Neural cell (in vitro differentiated cells): Measurements from ENCODE around the gene FOXL1. TPM values are rescaled to one million over a fixed set of nuclear protein-coding genes. Genes with fewer than 3 reads are reported as not detected.

Source experiments
- H2AFZ ChIP-seq: fragments of 200-600, 300-800 bp; sonication (generic), shearing (Covaris generic); 2 replicates; pipeline ENCODE4 v1.6.0; 2014; ENCODE audit warnings: low read depth, mild to moderate bottlenecking, antibody characterized with exemption, low read length, moderate library complexity
- H3F3A ChIP-seq: fragments of 200-600 bp; shearing (Covaris generic); 2 replicates; pipeline ENCODE4 v1.6.1; 2016; ENCODE audit warnings: mild to moderate bottlenecking, moderate library complexity, mixed read lengths, antibody characterized with exemption, low read length; ENCODE audit not compliant: insufficient read depth, poor library complexity, severe bottlenecking
- H3K27ac ChIP-seq: fragments of 200-600, 300-800 bp; sonication (generic), shearing (Covaris generic); 2 replicates; pipeline ENCODE4 v1.5.1; 2014; ENCODE audit warnings: mild to moderate bottlenecking, low read length, moderate library complexity
- H3K27me3 ChIP-seq: fragments of 300-800, 200-600 bp; sonication (generic), shearing (Covaris generic); 2 replicates; pipeline ENCODE4 v1.6.0; 2014; ENCODE audit warnings: mild to moderate bottlenecking, low read depth, low read length, moderate library complexity; ENCODE audit not compliant: insufficient read depth
- H3K36me3 ChIP-seq: fragments of 300-800, 200-600 bp; sonication (generic), shearing (Covaris generic); 2 replicates; pipeline ENCODE4 v1.5.1; 2014; ENCODE audit warnings: mild to moderate bottlenecking, antibody characterized with exemption, low read length, moderate library complexity; ENCODE audit not compliant: insufficient read depth
- H3K4me2 ChIP-seq: fragments of 300-800, 200-600 bp; sonication (generic), shearing (Covaris generic); 2 replicates; pipeline ENCODE4 v1.6.0; 2014; ENCODE audit warnings: mild to moderate bottlenecking, low read length
- H3K4me3 ChIP-seq: fragments of 300-800, 200-600 bp; sonication (generic), shearing (Covaris generic); 2 replicates; pipeline ENCODE4 v1.5.1; 2014; ENCODE audit warnings: mild to moderate bottlenecking, low read length, moderate library complexity
- H3K79me2 ChIP-seq: fragments of 200-600 bp; shearing (Covaris generic); replicated peaks from 2 replicates; pipeline ENCODE4 v1.6.0; 2014; ENCODE audit warnings: mild to moderate bottlenecking, low read length, moderate library complexity; ENCODE audit not compliant: insufficient read depth
- H3K9ac ChIP-seq: fragments of 300-800, 200-600 bp; sonication (generic), shearing (Covaris generic); 2 replicates; pipeline ENCODE4 v1.6.1; 2016; ENCODE audit warnings: mild to moderate bottlenecking, low read length, mixed read lengths
- H3K9me2 ChIP-seq: fragments of 200-600 bp; shearing (Covaris generic); 2 replicates; pipeline ENCODE4 v1.6.1; 2016; ENCODE audit warnings: mild to moderate bottlenecking, low read length, mixed read lengths; ENCODE audit not compliant: insufficient read depth
- H3K9me3 ChIP-seq: fragments of 200-600, 300-800 bp; sonication (generic), shearing (Covaris generic); 2 replicates; pipeline ENCODE4 v1.6.1; 2016; ENCODE audit warnings: mild to moderate bottlenecking, mixed run types, low read length, moderate library complexity, mixed read lengths
- H4K20me1 ChIP-seq: fragments of 200-600 bp; shearing (Covaris generic); 2 replicates; pipeline ENCODE4 v1.6.1; 2016; ENCODE audit warnings: mild to moderate bottlenecking, mixed run types; ENCODE audit not compliant: insufficient read depth
- CTCF ChIP-seq: fragments of 450-650 bp; IDR thresholded peaks from 2 replicates; pipeline ENCODE4 v1.5.1; 2014; ENCODE audit warnings: antibody characterized with exemption, mild to moderate bottlenecking, moderate library complexity; ENCODE audit not compliant: poor library complexity, severe bottlenecking
- EP300 ChIP-seq: fragments of 450-650 bp; conservative IDR thresholded peaks from 2 replicates; pipeline ENCODE4 v1.6.1; 2014; ENCODE audit warnings: antibody characterized with exemption, mild to moderate bottlenecking, moderate library complexity; ENCODE audit not compliant: poor library complexity, severe bottlenecking
- EZH2 ChIP-seq: fragments of 200-600, 300-800 bp; shearing (Covaris generic), sonication (generic); IDR thresholded peaks from 2 replicates; pipeline ENCODE4 v1.6.1; 2014; ENCODE audit warnings: antibody characterized with exemption, low read length, borderline replicate concordance, mild to moderate bottlenecking; ENCODE audit not compliant: insufficient read depth, poor library complexity, severe bottlenecking
- MXI1 ChIP-seq: fragments of 450-650 bp; conservative IDR thresholded peaks from 2 replicates; pipeline ENCODE4 v1.6.1; 2014; ENCODE audit warnings: antibody characterized with exemption, mild to moderate bottlenecking; ENCODE audit not compliant: poor library complexity, severe bottlenecking
- POLR2AphosphoS5 ChIP-seq: IDR thresholded peaks from 2 replicates; pipeline ENCODE4 v1.6.1; 2012
- RAD21 ChIP-seq: fragments of 450-650 bp; conservative IDR thresholded peaks from 2 replicates; pipeline ENCODE4 v1.6.1; 2014; ENCODE audit warnings: antibody characterized with exemption, mild to moderate bottlenecking, moderate library complexity
- REST ChIP-seq: IDR thresholded peaks from 2 replicates; pipeline ENCODE4 v1.6.1; 2012; ENCODE audit warnings: borderline replicate concordance
- SMC3 ChIP-seq: fragments of 450-650 bp; conservative IDR thresholded peaks from 2 replicates; pipeline ENCODE4 v1.6.1; 2014; ENCODE audit warnings: antibody characterized with exemption, mild to moderate bottlenecking, moderate library complexity; ENCODE audit not compliant: poor library complexity
- TAF1 ChIP-seq: IDR thresholded peaks from 2 replicates; pipeline ENCODE4 v1.6.1; 2012; ENCODE audit warnings: low read depth
- polyA plus RNA-seq: library from polyadenylated mRNA; depleted of rRNA; stranded (reverse); fragments of >200 nt; gene quantifications from 2 replicates; pipeline ENCODE4 v1.2.3, GENCODE V29; 2014

FOXL1 gene
- polyA plus RNA-seq, 1 donor from 2014 or later, result 0.07 TPM

- Histone ChIP-seq H3F3A (no peaks in the 10 kb centered on the region), H3K27me3 (peaks cover 97% of the 10 kb centered on the region), H3K9me3 (no peaks in the 10 kb centered on the region), H4K20me1 (no peaks in the 10 kb centered on the region), H3K9ac (no peak overlapping the region), H3K4me3 (no peak overlapping the region), H3K36me3 (no peaks in the 10 kb centered on the region), H3K79me2 (no peaks in the 10 kb centered on the region), H3K4me2 (no peak overlapping the region), H3K27ac (no peak overlapping the region), H2AFZ (no peak overlapping the region), H3K9me2 (no peaks in the 10 kb centered on the region)
- TF ChIP-seq POLR2AphosphoS5 (no peak), SMC3 (no peak), EZH2 (no peak), EP300 (no peak), MXI1 (no peak), RAD21 (no peak), CTCF (no peak), TAF1 (no peak), REST (no peak)
These were observed 6.8 kb upstream of the FOXL1 start for GRCh38 chr16:86571530-86571915.

DNA sequence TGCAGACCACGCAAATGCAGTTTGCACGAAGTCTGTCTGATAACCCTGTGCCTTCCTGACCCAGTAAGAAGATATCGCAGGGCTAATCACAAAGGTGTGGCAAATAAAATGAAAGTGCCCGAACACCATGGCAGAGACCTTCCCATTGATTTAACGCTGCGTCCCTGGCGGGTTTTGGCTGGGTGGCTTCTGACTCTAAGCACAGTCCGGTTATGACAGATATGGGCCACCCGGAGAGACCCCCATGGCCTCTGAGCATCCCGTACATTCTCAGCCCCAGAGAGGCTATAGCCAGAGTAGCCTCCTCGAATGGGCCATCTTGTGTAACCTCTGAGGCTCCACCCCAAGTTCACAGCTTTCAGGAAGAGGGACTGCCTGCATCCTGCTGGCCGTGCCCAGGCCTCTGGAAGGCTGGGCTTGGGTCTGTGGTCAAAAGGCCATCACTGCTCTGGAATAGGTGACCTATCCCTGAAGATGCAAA lies 6.3 kb upstream of the FOXL1 start:
- Histone ChIP-seq H3K4me3 (no peak overlapping the region), H3K27me3 (peaks cover 98% of the 10 kb centered on the region), H3K27ac (no peak overlapping the region), H3F3A (no peaks in the 10 kb centered on the region), H3K79me2 (no peaks in the 10 kb centered on the region), H3K9me2 (no peaks in the 10 kb centered on the region), H2AFZ (no peak overlapping the region), H3K36me3 (no peaks in the 10 kb centered on the region), H3K9ac (no peak overlapping the region), H3K9me3 (no peaks in the 10 kb centered on the region), H3K4me2 (no peak overlapping the region), H4K20me1 (no peaks in the 10 kb centered on the region)
- TF ChIP-seq REST, result no peak
- TF ChIP-seq EZH2, result no peak
- no peak for TF ChIP-seq SMC3
- TF ChIP-seq EP300, result no peak
- TF ChIP-seq TAF1, result no peak
- no peak for TF ChIP-seq POLR2AphosphoS5
- TF ChIP-seq RAD21, result no peak
- no peak for TF ChIP-seq MXI1
- no peak for TF ChIP-seq CTCF
